ENCODE data around the gene HLCS. TPM values are rescaled to one million over a fixed set of nuclear protein-coding genes. Genes with fewer than 3 reads are reported as not detected.

Gene HLCS
- total and polyA plus RNA-seq, 2 of the 8 experiments (the other 6 are each of a cell fraction or from before 2014, with no cell fraction given) = 4.7 to 12.2 TPM

- Histone ChIP-seq H2AK5ac (ENCODE audit: low read depth, low read length) (no peak overlapping the region), H3K4me2 (ENCODE audit: insufficient read depth in 1 of 2, low read depth in 2 of 2, low read length in 2 of 2) (no peak overlapping the region), H3K23me2 (ENCODE audit: low read depth, low read length) (no peaks in the 10 kb centered on the region), H3K23ac (ENCODE audit: insufficient read length) (no peak overlapping the region), H2BK12ac (ENCODE audit: low read depth, low read length) (no peak overlapping the region), H3K4ac (replicated peaks; ENCODE audit: insufficient read length, low read depth, low read length) (no peak overlapping the region), H3K14ac (ENCODE audit: insufficient read length) (no peak overlapping the region), H3K27me3 (replicated peaks in 1 of 4; ENCODE audit: control insufficient read depth in 3 of 4, extremely low read depth in 1 of 4, insufficient read depth in 3 of 4, low read length in 3 of 4) (no peaks in the 10 kb centered on the region), H3K56ac (replicated peaks; ENCODE audit: insufficient read length, low read depth, low read length) (no peak overlapping the region), H2BK5ac (ENCODE audit: low read depth, low read length) (no peak overlapping the region), H4K91ac (replicated peaks; ENCODE audit: insufficient read length, low read length) (no peak overlapping the region), H3K79me1 (ENCODE audit: low read depth, low read length) (no peaks in the 10 kb centered on the region), H4K5ac (ENCODE audit: insufficient read length, low read depth, low read length) (no peak overlapping the region), H2BK20ac (ENCODE audit: low read length) (no peak overlapping the region), H2BK120ac (replicated peaks; ENCODE audit: low read depth, low read length) (no peak overlapping the region), H3K79me2 (ENCODE audit: control insufficient read depth in 1 of 2, insufficient read depth in 2 of 2, low read length in 2 of 2) (no peaks in the 10 kb centered on the region), H3K36me3 (ENCODE audit: control insufficient read depth in 2 of 4, insufficient read depth in 4 of 4, low read length in 3 of 4) (no peaks in the 10 kb centered on the region), H3K27ac (ENCODE audit: low read depth, low read length) (no peak overlapping the region), H4K8ac (ENCODE audit: extremely low read depth, insufficient read depth, low read length) (no peak overlapping the region), H3K4me3 (ENCODE audit: extremely low read depth in 1 of 4, insufficient read depth in 2 of 4, low read depth in 3 of 4, low read length in 4 of 4) (no peak overlapping the region), H2AFZ (ENCODE audit: low read length) (no peak overlapping the region), H3K4me1 (replicated peaks in 1 of 4; ENCODE audit: control insufficient read depth in 3 of 4, insufficient read depth in 4 of 4, low read length in 3 of 4) (peaks cover 0 to 8% (median 3%) of the 10 kb centered on the region in 4 experiments; a peak in 4 of 7 replicates), H2BK15ac (ENCODE audit: low read length) (no peak overlapping the region), H3K18ac (ENCODE audit: extremely low read depth, low read length) (no peak overlapping the region), H3K9ac (replicated peaks in 1 of 4; ENCODE audit: extremely low read depth in 1 of 4, low read depth in 3 of 4, low read length in 3 of 4) (no peak overlapping the region), H4K20me1 (replicated peaks in 1 of 2; ENCODE audit: control insufficient read depth in 1 of 2, insufficient read depth in 2 of 2, low read length in 2 of 2) (no peaks in the 10 kb centered on the region), H3K9me3 (ENCODE audit: insufficient read depth in 2 of 2, low read depth in 1 of 2, low read length in 1 of 2) (peaks cover 12 to 16% of the 10 kb centered on the region in 2 experiments)
- FAIRE-seq (no peak), DNase-seq (ENCODE audit: low read depth in 1 of 2, low spot score in 2 of 2) (no peak)
- ChIA-PET POLR2A (ENCODE audit: partially characterized antibody) (no interaction called here), CTCF (ENCODE audit: partially characterized antibody) (interaction anchor here (0.7 to 2.1 kb wide), 3 partner anchors 8 to 29 kb away, joined by 4 to 8 read pairs (median 6); no protein-coding TSS in a partner anchor)
- WGBS, 2 experiments (ENCODE audit: extremely low coverage in 1 of 2, insufficient coverage in 1 of 2, insufficient read length in 1 of 2, insufficient replicate concordance in 2 of 2, low coverage in 1 of 2, low lambda C conversion rate in 2 of 2, missing lambda C conversion rate in 1 of 2) = 93% methylated on average over 5 of the region's 5 CpGs; no CpG with 5 or more reads in 1 of the 2 experiments
- TF ChIP-seq PHF8 (conservative IDR thresholded peaks at IDR 0.05; ENCODE audit: low read depth, low read length) (no peak), FOSL1 (IDR thresholded peaks at IDR 0.05; ENCODE audit: insufficient read depth, low read depth, low read length) (no peak)
- TF ChIP-seq, protein P1, sequence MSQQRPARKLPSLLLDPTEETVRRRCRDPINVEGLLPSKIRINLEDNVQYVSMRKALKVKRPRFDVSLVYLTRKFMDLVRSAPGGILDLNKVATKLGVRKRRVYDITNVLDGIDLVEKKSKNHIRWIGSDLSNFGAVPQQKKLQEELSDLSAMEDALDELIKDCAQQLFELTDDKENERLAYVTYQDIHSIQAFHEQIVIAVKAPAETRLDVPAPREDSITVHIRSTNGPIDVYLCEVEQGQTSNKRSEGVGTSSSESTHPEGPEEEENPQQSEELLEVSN (IDR thresholded peaks at IDR 0.05) = no peak
These were observed 78.5 kb downstream of the HLCS start for GRCh38 chr21:36887963-36888362.

All from H1 (cell line).